Liver (tissue), 9 donors: ENCODE data around the gene MTX1. TPM values are rescaled to one million over a fixed set of nuclear protein-coding genes. Genes with fewer than 3 reads are reported as not detected.

Source experiments
- DNase-seq: peaks from one replicate; pipeline ENCODE4 v3.0.0-alpha.2; 2017; ENCODE audit warnings: low spot score
- H3K27ac ChIP-seq, 2 donors: one replicate each; pipeline ENCODE4 v1.7.0; 2013; ENCODE audit warnings: inconsistent platforms in 2 of 2, low read length in 2 of 2, control low read depth in 1 of 2, low read depth in 1 of 2, mild to moderate bottlenecking in 1 of 2
- H3K27me3 ChIP-seq, 4 donors: one replicate each; pipeline versions ENCODE4 v1.6.1 to v1.7.0; 2013; ENCODE audit warnings: low read length in 3 of 4, inconsistent platforms in 1 of 4, mild to moderate bottlenecking in 1 of 4, moderate library complexity in 1 of 4; ENCODE audit not compliant: control insufficient read depth in 4 of 4, insufficient read depth in 4 of 4
- H3K36me3 ChIP-seq, 4 donors: one replicate each; pipeline versions ENCODE4 v1.6.1 to v1.7.0; 2013; ENCODE audit warnings: low read length in 3 of 4, mild to moderate bottlenecking in 3 of 4, low read depth in 1 of 4, moderate library complexity in 1 of 4; ENCODE audit not compliant: control insufficient read depth in 4 of 4, insufficient read depth in 3 of 4
- H3K4me1 ChIP-seq, 4 donors: one replicate each; pipeline versions ENCODE4 v1.6.1 to v1.7.0; 2013; ENCODE audit warnings: low read length in 3 of 4, mild to moderate bottlenecking in 3 of 4, moderate library complexity in 1 of 4; ENCODE audit not compliant: control insufficient read depth in 4 of 4, insufficient read depth in 4 of 4
- H3K4me3 ChIP-seq, 3 donors: one replicate each; pipeline versions ENCODE4 v1.6.1 to v1.7.0; 2013; ENCODE audit warnings: low read length in 3 of 3, control low read depth in 1 of 3, low read depth in 1 of 3, mild to moderate bottlenecking in 1 of 3
- H3K9ac ChIP-seq, 2 donors: one replicate each; pipeline ENCODE4 v1.7.0; 2013; ENCODE audit warnings: low read length in 2 of 2, mild to moderate bottlenecking in 2 of 2, moderate library complexity in 2 of 2, control low read depth in 1 of 2, low read depth in 1 of 2
- H3K9me3 ChIP-seq, 4 donors: one replicate each; pipeline versions ENCODE4 v1.6.1 to v1.7.0; 2013; ENCODE audit warnings: low read length in 3 of 4; ENCODE audit not compliant: control insufficient read depth in 4 of 4
- ATF3 ChIP-seq: IDR thresholded peaks from 2 replicates; pipeline ENCODE4 v1.6.1; 2016; ENCODE audit warnings: antibody characterized with exemption
- CTCF ChIP-seq: fragments of 150-350 bp; IDR thresholded peaks from 2 replicates; pipeline ENCODE4 v1.5.1; 2017; ENCODE audit warnings: improper control_type of control experiment, low read depth, low read length; ENCODE audit not compliant: missing input control
- EGR1 ChIP-seq, 2 donors: IDR thresholded peaks; 2 replicates each; pipeline ENCODE4 v1.6.1; 2016 to 2018; ENCODE audit warnings: antibody characterized with exemption in 2 of 2, low read depth in 2 of 2
- FOXA1 ChIP-seq: IDR thresholded peaks from 2 replicates; pipeline ENCODE4 v1.6.1; 2016; ENCODE audit warnings: antibody characterized with exemption
- FOXA2 ChIP-seq: IDR thresholded peaks from 2 replicates; pipeline ENCODE4 v1.6.1; 2016; ENCODE audit warnings: antibody characterized with exemption
- GABPA ChIP-seq, 2 donors: IDR thresholded peaks in 1 of 2; conservative IDR thresholded peaks in 1 of 2; 2 replicates each; pipeline ENCODE4 v1.6.1; 2016; ENCODE audit warnings: antibody characterized with exemption in 2 of 2, mild to moderate bottlenecking in 1 of 2, moderate library complexity in 1 of 2
- HNF4A ChIP-seq, 2 donors: conservative IDR thresholded peaks; 2 replicates each; pipeline ENCODE4 v1.6.1; 2016; ENCODE audit warnings: antibody characterized with exemption in 2 of 2, mild to moderate bottlenecking in 2 of 2
- HNF4G ChIP-seq: IDR thresholded peaks from 2 replicates; pipeline ENCODE4 v1.6.1; 2016; ENCODE audit warnings: antibody characterized with exemption
- JUND ChIP-seq, 2 donors: IDR thresholded peaks; 2 replicates each; pipeline ENCODE4 v1.6.1; 2016; ENCODE audit warnings: antibody characterized with exemption in 2 of 2
- MAX ChIP-seq: IDR thresholded peaks from 2 replicates; pipeline ENCODE4 v1.6.1; 2016; ENCODE audit warnings: antibody characterized with exemption
- NR2F2 ChIP-seq: IDR thresholded peaks from 2 replicates; pipeline ENCODE4 v1.6.1; 2016; ENCODE audit warnings: antibody characterized with exemption
- RAD21 ChIP-seq, 2 donors: IDR thresholded peaks; 2 replicates each; pipeline ENCODE4 v1.6.1; 2016; ENCODE audit warnings: antibody characterized with exemption in 2 of 2, mild to moderate bottlenecking in 2 of 2
- REST ChIP-seq: IDR thresholded peaks from 2 replicates; pipeline ENCODE4 v1.6.1; 2016; ENCODE audit warnings: antibody characterized with exemption, mild to moderate bottlenecking
- RXRA ChIP-seq, 2 donors: IDR thresholded peaks; 2 replicates each; pipeline ENCODE4 v1.6.1; 2017 to 2018; ENCODE audit warnings: antibody characterized with exemption in 2 of 2, mild to moderate bottlenecking in 1 of 2
- SP1 ChIP-seq: IDR thresholded peaks from 2 replicates; pipeline ENCODE4 v1.6.1; 2018; ENCODE audit warnings: antibody characterized with exemption, mild to moderate bottlenecking
- TAF1 ChIP-seq: conservative IDR thresholded peaks from 2 replicates; pipeline ENCODE4 v1.6.1; 2016; ENCODE audit warnings: antibody characterized with exemption, mild to moderate bottlenecking
- YY1 ChIP-seq: IDR thresholded peaks from 2 replicates; pipeline ENCODE4 v1.6.1; 2016; ENCODE audit warnings: antibody characterized with exemption, mild to moderate bottlenecking
- ZBTB33 ChIP-seq: IDR thresholded peaks from 2 replicates; pipeline ENCODE4 v1.6.1; 2016; ENCODE audit warnings: antibody characterized with exemption
- WGBS: extraction: QIAGEN DNeasy Blood & Tissue Kit; methylation state at CpG from one replicate; pipeline ENCODE4 v1.1.7; 2013; 5-methylcytosine and 5-hydroxymethylcytosine counted together
- polyA plus RNA-seq, 2 donors: library from polyadenylated mRNA; stranded (reverse) in 1 of 2; unstranded in 1 of 2; fragments of 200-250 nt in 1 of 2; fragments of >200 nt in 1 of 2; fragmentation: Nextera tagmentation in 1 of 2; extraction: Ambion mirVana in 1 of 2; gene quantifications; one replicate each; pipeline versions ENCODE4 v1.2.1 to v1.2.3, GENCODE V29; 2013 to 2015
- total RNA-seq, 2 donors: library from RNA; depleted of rRNA; stranded (reverse); fragments of >200 nt; gene quantifications; one replicate each; pipeline ENCODE4 v1.2.3, GENCODE V29; 2014
- donor health status: healthy.
- donor health status: healthy.
- donor health status: healthy.
- donor health status: healthy.
- donor health status: healthy.

The MTX1 gene
- total and polyA plus RNA-seq, 4 donors = 19.6 to 38.4 (median 28.5) TPM

GRCh38 chr1:155171836-155172731 lies 36.4 kb upstream of the MTX1 start:
- Histone ChIP-seq H3K4me1 (peaks cover 0 to 18% (median 14%) of the 10 kb centered on the region in 4 donors), H3K9ac (peak overlapping the region; percentile 37 to 78)
- 50% methylated on average over 8 of the region's 8 CpGs for WGBS

GRCh38 chr1:155172732-155173477 lies 35.6 kb upstream of the MTX1 start, which contains the start of gene KRTCAP2:
Gene KRTCAP2, minus strand, starts transcription at chr1:155173304. Its CDS starts 80 bp downstream, at chr1:155173224.
- Histone ChIP-seq H3K36me3 (peaks cover 0 to 11% (median 5%) of the 10 kb centered on the region in 4 donors), H3K9me3 (no peaks in the 10 kb centered on the region), H3K4me1 (peaks cover 0 to 10% (median 8%) of the 10 kb centered on the region in 4 donors), H3K9ac (peak within 1 kb of the TSS; percentile 37 to 78), H3K27me3 (peaks cover 0 to 3% (median 0%) of the 10 kb centered on the region in 4 donors), H3K4me3 (peak within 1 kb of the TSS; percentile 69 to 92 (median 92)), H3K27ac (peak within 1 kb of the TSS; percentile 67 to 86)
- under 1% methylated on average over 57 of the region's 57 CpGs for whole genome bisulfite sequencing
- TF ChIP-seq JUND (IDR thresholded peaks at IDR 0.05) = no peak
- TF ChIP-seq ATF3 = no peak
- TF ChIP-seq RAD21 (IDR thresholded peaks at IDR 0.05) = peak; percentile 71 to 85
- TF ChIP-seq SP1 = peak; percentile 31
- no peak for TF ChIP-seq EGR1 (IDR thresholded peaks at IDR 0.05; ENCODE audit: low read depth in 2 of 2)
- TF ChIP-seq HNF4A (conservative IDR thresholded peaks at IDR 0.05) = peak; percentile 27 to 47
- TF ChIP-seq ZBTB33 = no peak
- no peak for TF ChIP-seq MAX
- no peak for TF ChIP-seq TAF1
- no peak for TF ChIP-seq FOXA2
- TF ChIP-seq CTCF = peak; percentile 93
- peak; percentile 89 for TF ChIP-seq YY1
- TF ChIP-seq HNF4G = no peak
- no peak for TF ChIP-seq NR2F2
- TF ChIP-seq RXRA (IDR thresholded peaks at IDR 0.05) = peak; percentile 56 to 63
- peak; percentile 60 for TF ChIP-seq REST
- peak in 1 of 2 donors; percentile 92 for TF ChIP-seq GABPA (IDR thresholded peaks at IDR 0.05 in 1 of 2, conservative IDR thresholded peaks at IDR 0.05 in 1 of 2)
- peak; percentile 47 for TF ChIP-seq FOXA1
- peak; percentile 91 for DNase-seq

More at GRCh38 chr1:155171836-155172731, 36.4 kb upstream of the MTX1 start:
- peak; percentile 19 for DNase-seq
- no peaks in the 10 kb centered on the region for H3K9me3 ChIP-seq
- peak overlapping the region; percentile 69 to 92 (median 92) for H3K4me3 ChIP-seq
- H3K36me3 ChIP-seq = peaks cover 0 to 11% (median 5%) of the 10 kb centered on the region in 4 donors
- peaks cover 0 to 3% (median 0%) of the 10 kb centered on the region in 4 donors for H3K27me3 ChIP-seq
- TF ChIP-seq SP1 = no peak
- TF ChIP-seq NR2F2 = no peak
- no peak for TF ChIP-seq FOXA1
- no peak for TF ChIP-seq ATF3
- TF ChIP-seq RAD21 (IDR thresholded peaks at IDR 0.05) = no peak
- peak overlapping the region; percentile 67 to 86 for H3K27ac ChIP-seq
